GM19463 (cell line): ENCODE data around the gene DAPK1.

ENCODE experiments used
- ATAC-seq: cut with Tn5 transposase; IDR thresholded peaks from one replicate; pipeline ENCODE4 v1.9.1; 2021; ENCODE audit warnings: mild to moderate bottlenecking, moderate library complexity; ENCODE audit not compliant: unreplicated experiment

DAPK1 gene

DNA sequence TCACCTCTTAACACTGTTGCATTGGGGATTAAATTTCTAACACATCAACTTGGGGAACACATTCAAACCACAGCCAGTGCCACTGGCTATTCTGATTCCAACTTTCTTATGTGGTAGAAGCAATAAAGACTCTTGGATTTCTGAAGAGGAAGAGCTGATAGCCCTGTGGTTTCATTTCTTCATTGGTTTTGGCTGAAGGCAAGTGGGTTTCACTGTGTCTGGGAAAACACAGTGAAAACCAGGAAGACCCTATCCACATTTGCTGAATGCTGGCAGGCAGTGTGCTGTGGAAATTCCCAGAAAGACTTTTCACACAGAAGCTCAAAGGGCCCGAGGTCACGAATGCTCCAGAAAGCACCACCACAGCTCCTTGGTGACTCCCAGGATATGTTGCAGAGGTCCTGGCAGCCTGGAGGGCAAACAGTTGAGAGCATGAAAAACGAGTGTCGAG lies 67.1 kb downstream of the DAPK1 start:
- no peak for ATAC-seq

DNA sequence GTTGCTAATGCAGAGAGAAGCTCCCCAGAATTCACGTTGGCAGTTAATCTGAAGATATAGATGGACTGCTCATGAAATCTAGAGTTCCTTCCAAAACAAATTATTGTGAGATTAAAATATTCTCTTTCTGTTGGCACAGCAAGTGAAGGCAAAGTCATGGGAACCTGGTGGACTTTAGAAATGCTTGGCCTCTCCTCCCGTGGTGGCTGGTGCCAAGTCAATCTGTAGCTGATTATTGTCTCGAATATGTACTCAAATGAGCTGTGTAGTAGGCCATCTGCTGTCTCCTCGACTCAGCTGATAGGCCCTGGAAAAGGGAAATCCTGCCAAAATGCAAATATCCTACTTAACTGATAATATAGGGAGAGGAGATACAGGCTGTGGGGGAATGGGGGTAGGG lies 69.3 kb downstream of the DAPK1 start:
- ATAC-seq: no peak

DNA sequence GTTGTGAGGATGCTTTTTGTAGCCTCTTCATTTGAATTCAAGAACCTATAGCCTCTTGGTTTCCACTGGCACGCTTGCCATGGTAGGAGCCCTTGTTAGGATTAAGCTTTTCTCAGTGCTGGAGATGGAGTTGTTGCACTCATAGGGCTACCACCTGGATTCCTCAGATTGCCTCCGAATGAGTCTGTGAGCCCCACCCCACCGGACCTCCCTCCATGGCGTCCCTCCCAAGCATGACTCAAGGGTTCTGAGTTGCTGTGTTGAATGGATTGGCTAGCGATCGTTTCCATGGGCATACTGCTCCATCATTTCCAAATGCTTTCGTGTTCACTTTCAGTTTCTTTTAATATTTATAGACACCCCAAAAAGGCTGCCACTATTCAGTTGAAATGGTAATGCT lies 69.9 kb downstream of the DAPK1 start:
- no peak for ATAC-seq

DNA sequence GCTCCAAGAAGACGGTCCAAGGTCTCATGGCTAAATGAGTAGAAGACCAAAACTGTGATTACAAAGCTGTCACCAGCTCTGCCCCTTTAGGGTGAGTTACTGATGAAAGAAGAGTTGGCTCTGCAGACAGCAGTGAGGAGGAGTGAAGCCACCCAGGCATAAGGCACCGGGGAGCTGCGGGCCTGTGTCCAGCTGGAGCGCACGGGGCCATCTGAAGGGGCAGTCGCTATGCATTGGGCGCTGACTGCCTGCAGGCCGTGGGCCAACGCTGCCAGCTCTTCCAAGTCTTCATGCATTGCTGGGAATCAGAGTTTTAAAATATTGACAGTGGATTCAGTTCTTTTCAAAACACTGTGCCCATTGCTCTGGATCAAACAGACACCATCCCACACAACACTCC lies 70.3 kb downstream of the DAPK1 start:
- no peak for ATAC-seq

GRCh38 chr9:87568401-87568800 lies 70.7 kb downstream of the DAPK1 start:
- ATAC-seq: no peak

GRCh38 chr9:87569008-87569509 lies 71.4 kb downstream of the DAPK1 start:
- ATAC-seq: no peak

- ATAC-seq: no peak
Measured at GRCh38 chr9:87569518-87569917, 71.9 kb downstream of the DAPK1 start.

DNA sequence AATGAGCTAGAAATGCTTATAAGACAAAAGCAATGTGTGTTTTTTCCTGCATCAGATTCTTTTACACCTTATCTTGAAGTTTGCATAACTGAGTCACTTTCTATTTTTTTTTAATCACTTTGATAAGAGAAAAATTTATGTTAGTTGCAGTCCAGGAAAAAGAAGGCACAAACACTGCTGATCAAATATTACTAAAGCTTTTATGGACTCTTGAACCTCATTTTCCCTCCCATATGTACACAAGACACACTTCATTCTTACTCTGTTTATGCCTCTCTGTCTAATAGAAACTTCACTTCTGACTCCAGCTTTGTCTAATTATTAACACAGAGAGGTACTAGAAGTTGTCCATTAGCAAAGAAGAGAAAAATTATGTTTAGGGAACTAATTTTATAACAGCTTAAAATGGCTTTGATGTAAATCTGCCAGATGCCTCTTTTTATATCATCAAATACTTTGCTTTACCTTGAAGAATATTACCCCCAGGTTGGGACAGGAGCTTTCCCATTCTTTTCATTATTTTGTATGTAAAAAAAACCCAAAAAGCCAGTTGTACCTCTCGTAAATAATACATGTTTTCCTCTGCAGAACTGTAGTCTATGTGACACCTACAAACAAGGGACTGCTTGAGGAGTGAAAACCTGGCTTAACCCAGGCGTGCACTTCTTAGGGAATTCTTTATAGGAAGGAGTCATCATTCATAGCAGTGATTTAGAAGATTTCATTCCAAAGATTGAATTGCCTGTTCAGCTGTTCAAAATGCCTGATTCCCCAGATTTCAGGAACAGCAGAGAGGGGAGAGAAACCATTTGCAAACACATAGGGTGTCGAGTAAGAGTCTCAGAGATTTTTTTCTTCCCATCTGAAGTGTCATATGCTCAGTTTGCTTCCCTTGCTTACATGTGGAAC lies 72.6 kb downstream of the DAPK1 start:
- ATAC-seq: peak; percentile 60

GRCh38 chr9:87572719-87573118 lies 75.1 kb downstream of the DAPK1 start:
- ATAC-seq: no peak

DNA sequence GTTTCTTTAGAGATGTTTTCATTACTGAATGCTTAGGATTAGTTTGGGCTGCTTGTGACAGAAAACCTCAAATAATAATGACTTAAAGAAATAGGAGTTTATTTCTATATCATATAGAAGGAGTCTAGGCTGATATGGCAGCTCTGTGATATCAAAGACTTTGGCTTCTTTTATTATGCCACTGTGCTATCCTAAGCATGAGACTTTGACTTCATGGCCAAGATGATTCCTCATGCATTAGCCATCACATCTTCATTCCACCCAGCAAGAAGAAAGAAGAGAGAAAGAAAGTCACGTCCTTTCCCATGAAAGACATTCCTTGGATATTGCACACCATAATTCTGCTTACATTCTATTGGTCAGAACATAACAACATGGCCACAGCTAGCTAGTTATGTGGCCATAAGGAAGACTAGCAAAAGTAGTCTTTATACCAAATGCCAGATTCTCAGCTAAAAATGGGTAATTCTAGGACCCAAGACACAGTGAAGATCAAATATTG lies 76.2 kb downstream of the DAPK1 start:
- ATAC-seq: no peak

- ATAC-seq: no peak
Measured at GRCh38 chr9:87577746-87578145, 80.1 kb downstream of the DAPK1 start.

DNA sequence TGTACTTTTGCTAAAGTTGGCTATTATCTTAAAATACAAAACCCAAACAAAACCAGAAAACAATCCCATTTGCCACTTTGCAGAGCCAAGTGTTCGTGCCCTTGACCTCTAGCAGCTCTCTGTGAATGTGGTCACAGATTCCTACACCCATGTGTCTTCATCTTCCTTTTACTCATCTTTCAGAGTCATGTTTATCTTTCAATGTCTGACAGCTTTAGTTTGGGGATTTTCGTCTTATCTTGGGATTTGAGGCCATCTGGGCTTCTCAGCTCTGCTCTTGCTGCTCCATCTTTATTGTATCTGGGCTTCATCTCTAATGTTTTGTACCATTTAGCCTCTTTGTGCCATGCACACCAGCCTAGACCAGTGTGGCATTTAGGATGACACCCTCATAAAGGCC lies 81.0 kb downstream of the DAPK1 start:
- ATAC-seq: peak; percentile 58

DNA sequence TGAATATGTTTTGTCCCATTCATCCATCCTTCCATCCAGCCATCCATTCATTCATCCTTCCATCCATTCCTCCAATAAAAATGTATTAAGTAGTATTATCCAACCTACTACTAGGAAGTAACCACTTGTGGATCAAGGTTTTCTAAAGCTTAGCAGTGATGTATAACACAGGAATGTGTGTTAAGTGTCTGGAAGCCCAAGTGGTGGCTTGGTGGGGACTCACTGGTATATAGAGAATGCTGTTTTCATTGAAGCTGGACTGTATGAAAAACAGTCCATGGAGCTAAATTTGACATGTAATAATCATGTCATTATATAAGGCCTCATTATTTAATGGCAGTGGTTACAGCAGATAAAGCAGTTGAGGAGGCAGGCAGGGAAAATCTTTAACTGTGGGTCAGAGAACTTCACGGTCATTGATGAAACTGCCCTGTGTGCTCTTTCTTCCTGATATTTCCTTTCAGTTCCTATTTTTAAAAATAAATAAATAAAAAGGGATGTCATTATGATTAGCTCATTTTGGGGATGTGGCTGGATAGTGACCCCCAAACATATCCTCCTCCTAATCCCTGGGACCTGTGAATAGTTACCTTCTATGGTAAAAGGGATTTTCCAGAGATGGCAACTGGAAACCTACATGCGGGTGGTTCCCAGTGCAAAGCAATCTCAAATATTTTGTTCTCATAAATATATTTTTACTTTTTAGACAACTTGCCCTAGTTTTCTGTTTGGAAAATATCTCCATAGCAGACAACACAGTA lies 82.3 kb downstream of the DAPK1 start:
- ATAC-seq: no peak

DNA sequence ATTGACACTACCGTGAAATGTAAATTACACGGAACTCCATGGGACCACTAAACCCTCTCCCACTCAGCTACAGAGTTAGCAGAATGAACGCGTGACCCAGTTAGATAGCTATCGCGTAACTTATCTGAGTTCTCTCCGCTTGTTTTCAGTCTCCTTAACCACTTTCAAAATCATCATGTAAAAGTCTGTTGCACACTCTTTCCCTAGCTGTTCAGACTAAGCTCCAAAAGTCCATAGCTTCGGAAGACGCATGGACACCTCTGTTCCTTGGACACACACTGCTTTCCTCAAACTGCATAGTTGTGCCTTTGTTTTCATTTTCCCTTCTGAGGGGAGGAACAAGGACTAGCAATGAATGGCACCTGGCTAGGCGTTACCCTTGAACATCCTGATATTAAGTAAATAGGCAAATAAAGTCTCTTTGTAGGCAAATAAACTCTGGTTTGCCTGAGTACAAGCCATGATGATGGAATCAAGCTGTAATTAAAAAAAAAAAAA lies 83.3 kb downstream of the DAPK1 start:
- ATAC-seq: no peak

- ATAC-seq: no peak
Measured at GRCh38 chr9:87581513-87581912, 83.8 kb downstream of the DAPK1 start.

DNA sequence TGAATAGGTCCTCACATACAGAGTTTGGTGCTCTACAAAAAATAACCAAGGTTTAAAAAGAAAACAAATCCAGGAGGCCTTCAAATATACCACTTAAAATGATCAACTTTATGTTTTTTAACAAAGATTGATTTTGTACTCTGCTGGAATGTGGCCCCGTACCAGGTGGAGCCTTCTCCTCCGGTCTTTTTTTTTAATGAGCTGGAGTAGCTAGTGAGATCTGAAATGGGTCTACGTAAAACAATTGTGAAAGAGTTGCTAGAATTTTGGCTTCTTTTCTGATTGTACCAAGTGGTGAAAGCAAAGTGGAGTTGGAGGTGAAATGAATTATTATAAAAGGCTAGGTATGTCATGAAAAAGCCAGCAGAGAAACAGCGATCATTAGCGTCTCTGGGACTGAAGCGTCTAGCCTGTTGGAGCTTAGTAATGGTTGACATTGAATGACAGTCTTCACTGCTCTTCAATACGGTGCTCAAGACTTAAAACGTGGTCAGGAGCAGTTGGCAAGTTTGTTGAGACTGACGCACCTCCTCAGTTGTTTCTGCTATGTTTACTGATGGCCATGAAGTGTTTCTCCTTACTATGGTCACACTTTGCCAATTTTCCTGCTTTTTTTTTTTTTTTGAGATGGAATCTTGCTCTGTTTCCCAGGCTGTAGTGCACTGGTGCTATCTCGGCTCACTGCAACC lies 84.4 kb downstream of the DAPK1 start:
- ATAC-seq: no peak

GRCh38 chr9:87584326-87584725 lies 86.7 kb downstream of the DAPK1 start:
- no peak for ATAC-seq

- ATAC-seq: no peak
Measured at GRCh38 chr9:87585123-87585855, 87.6 kb downstream of the DAPK1 start.

DNA sequence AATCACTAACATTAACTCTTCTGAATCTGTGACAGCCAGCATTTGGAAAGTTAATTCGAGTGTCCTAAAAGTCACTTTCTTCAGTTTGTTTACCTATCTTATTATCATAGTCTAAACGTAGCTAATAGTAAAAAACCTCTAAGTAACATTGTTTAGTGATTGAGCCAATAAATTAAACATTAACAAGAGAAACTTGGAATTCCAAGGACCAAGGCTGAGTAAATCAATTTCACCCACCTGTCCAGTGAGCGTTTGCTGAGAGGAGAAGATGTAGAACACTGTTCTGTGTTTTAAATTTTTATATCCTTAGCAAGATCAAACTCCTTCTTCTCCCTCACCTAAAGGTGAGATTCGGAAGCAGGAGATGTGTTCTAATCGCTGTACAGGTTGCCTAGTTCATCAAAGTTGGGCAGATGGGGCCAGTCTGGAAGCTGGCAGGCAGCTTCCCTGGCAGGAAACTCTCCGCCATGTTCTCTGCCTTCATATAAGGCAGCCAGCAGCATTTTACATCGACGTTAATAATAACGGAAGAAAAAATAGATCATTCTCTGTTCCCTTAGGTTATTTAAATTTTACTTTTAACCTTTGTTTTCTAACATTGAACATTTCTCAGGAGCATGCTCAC lies 89.2 kb downstream of the DAPK1 start:
- ATAC-seq: no peak

- no peak for ATAC-seq
Measured at GRCh38 chr9:87587356-87587745, 89.7 kb downstream of the DAPK1 start.
